Activated T-cell treated with anti-CD3 and anti-CD28 coated beads for 1 hour (primary cell): ENCODE results near the gene TLR2.

Experiments used
- DNase-seq: peaks from one replicate; pipeline ENCODE4 v3.0.0-alpha.2; 2020; ENCODE audit warnings: low read depth

The TLR2 gene

DNA sequence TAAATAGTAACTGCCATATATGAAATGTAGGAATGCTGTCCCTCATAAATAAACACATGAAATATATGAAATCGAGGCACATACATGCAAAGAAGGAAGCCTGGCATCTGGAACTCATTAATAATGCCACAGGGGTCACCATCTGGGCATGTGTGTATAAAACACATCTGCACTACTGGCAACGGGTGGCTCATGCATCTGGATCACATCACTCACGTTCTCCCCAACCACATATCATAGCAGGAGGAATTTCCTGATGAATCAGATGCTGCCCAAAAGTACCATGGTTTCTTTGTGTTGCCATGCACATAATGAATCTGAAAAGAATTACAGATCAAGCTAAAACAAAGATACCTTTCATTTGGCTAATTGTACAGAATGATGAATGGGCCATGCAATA, 47.2 kb downstream of the TLR2 start:
- no peak for DNase-seq

GRCh38 chr4:153733751-153734448, 49.8 kb downstream of the TLR2 start:
- DNase-seq: no peak

DNA sequence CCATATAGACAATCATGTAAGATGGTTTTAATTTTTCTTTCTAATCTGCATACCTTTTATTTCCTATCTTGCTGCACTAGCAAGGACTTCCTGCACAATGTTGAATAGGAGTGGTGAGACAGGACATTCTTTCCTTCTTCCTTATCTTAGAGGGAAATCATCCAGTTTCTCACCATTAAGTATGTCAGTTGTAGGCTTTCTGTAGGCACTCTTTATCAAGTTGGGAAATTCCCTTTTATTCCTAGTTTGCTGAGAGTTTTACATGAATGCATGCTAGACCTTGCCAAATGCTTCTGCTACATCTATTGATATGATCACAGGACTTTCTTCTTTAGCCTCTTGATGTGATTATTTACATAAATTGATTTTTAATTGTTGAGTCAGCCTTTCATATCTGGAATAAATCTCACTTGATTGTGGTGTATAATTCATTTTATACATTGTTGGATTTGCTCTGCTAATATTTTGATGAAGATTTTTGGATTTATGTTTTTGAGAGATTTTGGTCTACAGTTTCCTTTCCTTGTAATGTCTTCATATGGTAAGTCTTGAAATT, 51.9 kb downstream of the TLR2 start:
- DNase-seq: no peak

- DNase-seq: no peak
These were observed 57.5 kb downstream of the TLR2 start for GRCh38 chr4:153741541-153741940.

DNA sequence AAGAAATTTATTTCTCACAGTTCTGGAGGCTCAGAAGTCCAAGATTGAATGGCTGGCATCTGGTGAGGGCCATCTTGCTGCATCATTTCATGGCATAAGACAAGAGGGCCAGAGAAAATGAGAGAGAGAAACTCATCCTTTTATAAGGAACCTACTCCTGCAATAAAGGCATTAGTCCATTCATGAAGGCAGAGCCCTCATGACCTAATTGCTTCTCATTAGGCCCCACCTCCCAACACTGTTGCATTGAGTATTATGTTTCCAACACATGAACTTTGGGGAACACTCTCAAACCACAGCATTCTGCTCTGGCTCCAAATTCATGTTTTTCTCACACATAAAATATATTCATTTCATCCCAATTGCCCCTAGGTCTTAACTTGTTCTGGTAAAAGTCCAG, 61.6 kb downstream of the TLR2 start:
- no peak for DNase-seq

- DNase-seq: no peak
These were observed 63.4 kb downstream of the TLR2 start for GRCh38 chr4:153747406-153747955.

- DNase-seq: no peak
These were observed 64.3 kb downstream of the TLR2 start for GRCh38 chr4:153748378-153748777.

GRCh38 chr4:153750197-153750817, 66.2 kb downstream of the TLR2 start:
- DNase-seq: peak; percentile 56

- no peak for DNase-seq
These were observed 71.1 kb downstream of the TLR2 start for GRCh38 chr4:153755186-153755585.
